Heart left ventricle (tissue), 13 donors: ENCODE measurements around the gene CCDC78.

Experiments used
- POLR2A ChIP-seq, 2 donors: fragments of 450-650 bp; IDR thresholded peaks; one replicate each; pipeline ENCODE4 v1.6.1; 2017; ENCODE audit warnings: antibody characterized with exemption in 2 of 2, mild to moderate bottlenecking in 2 of 2, moderate library complexity in 2 of 2
- TF ChIP-seq, protein P1 (sequence below), 12 donors: fragments of 200-600 bp; sonication (generic) in 4 of 12; IDR thresholded peaks; one replicate each; pipeline versions ENCODE4 v1.5.0 to v1.8.0; 2018 to 2022; ENCODE audit warnings: antibody characterized with exemption in 12 of 12, mild to moderate bottlenecking in 5 of 12
- donor health status: ischemic (EF 13 %, LVEDD 7.1; RV severe dilation, severe dysfunction).
- donor health status: DM: no; HTN: yes; CAD: no.
- donor health status: DM: no; HTN: no; CAD: no.
- donor health status: ischemic (EF 25% LVEDD 6.9; RV normal size, moderate dysfunction).
- donor health status: ischemic (EF 25% LVEDD 5.7; RV mildly dilated, moderate dysfunction).
- donor health status: ischemic (EF 35%, LVEDD 5.7; RV mildly dilated, moderate dysfunction).
- donor health status: nonischemic (EF 11% LVEDD 7.7; RV severe dilation, severe dysfunction).
- donor health status: DM: yes; HTN: yes; CAD: no.
- donor health status: PGD.
- donor health status: ischemic (EF 29% LVEDD 5.4; RV normal size, mild dysfunction).
- donor health status: nonischemic (EF 23%, LVEDD 6.1; RV moderate dilation, normal function).

DNA sequence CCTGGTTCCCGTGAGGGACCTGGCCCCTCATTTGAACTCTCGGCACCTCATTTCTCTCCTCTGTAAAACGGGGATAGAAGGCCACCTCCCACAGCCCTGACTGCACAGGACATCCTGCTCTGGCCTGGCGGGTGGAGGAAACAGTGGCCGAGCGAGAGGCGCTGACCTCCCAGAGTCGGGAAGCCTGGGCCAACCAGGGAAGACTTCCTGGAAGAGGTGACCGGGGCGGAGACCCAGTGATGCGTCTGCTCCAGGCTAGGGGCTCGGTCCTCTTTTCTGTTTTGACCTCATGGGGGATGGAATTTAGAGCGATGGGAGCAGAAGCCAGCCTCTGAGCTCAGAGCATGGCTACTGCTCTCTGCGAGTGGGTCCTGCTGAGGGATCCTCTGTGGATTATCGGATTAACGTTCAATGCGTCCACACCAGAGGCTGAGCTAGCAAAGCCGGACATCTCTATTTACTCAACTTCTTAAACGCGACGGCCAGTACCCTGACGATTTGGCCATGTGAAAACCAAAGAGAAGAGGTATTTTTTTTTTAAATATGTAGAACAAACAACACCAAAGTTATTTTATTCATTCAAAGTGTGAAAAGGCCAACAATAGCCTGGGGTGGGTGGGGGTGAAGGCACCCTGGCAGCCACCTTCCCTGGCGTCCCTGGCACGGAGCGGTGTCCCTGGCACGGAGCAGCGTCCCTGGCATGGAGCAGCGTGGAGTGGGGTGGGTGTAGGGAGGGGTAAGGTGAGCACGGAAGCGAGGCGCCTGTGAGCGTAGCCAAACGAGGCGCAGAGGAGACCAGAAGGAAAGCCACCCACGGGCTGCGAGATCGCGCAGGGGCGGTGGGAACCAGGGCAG lies 25.1 kb upstream of the CCDC78 start:
- TF ChIP-seq, protein P1, sequence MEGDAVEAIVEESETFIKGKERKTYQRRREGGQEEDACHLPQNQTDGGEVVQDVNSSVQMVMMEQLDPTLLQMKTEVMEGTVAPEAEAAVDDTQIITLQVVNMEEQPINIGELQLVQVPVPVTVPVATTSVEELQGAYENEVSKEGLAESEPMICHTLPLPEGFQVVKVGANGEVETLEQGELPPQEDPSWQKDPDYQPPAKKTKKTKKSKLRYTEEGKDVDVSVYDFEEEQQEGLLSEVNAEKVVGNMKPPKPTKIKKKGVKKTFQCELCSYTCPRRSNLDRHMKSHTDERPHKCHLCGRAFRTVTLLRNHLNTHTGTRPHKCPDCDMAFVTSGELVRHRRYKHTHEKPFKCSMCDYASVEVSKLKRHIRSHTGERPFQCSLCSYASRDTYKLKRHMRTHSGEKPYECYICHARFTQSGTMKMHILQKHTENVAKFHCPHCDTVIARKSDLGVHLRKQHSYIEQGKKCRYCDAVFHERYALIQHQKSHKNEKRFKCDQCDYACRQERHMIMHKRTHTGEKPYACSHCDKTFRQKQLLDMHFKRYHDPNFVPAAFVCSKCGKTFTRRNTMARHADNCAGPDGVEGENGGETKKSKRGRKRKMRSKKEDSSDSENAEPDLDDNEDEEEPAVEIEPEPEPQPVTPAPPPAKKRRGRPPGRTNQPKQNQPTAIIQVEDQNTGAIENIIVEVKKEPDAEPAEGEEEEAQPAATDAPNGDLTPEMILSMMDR (IDR thresholded peaks at IDR 0.05) = no peak
- TF ChIP-seq POLR2A (IDR thresholded peaks at IDR 0.05) = no peak
